Stimulated activated CD4-positive, alpha-beta T cell treated with anti-CD3 and anti-CD28 coated beads, Interleukin-4, amount 100 ng/mL, for 48 hours (primary cell): ENCODE results near the gene LAPTM5.

Experiments
- DNase-seq, 2 donors: peaks; one replicate each; pipeline ENCODE4 v3.0.0-alpha.2; 2020; ENCODE audit warnings: low read depth in 2 of 2

Gene LAPTM5

GRCh38 chr1:30729901-30730300 is 27.7 kb downstream of the LAPTM5 start:
- DNase-seq: no peak

DNA sequence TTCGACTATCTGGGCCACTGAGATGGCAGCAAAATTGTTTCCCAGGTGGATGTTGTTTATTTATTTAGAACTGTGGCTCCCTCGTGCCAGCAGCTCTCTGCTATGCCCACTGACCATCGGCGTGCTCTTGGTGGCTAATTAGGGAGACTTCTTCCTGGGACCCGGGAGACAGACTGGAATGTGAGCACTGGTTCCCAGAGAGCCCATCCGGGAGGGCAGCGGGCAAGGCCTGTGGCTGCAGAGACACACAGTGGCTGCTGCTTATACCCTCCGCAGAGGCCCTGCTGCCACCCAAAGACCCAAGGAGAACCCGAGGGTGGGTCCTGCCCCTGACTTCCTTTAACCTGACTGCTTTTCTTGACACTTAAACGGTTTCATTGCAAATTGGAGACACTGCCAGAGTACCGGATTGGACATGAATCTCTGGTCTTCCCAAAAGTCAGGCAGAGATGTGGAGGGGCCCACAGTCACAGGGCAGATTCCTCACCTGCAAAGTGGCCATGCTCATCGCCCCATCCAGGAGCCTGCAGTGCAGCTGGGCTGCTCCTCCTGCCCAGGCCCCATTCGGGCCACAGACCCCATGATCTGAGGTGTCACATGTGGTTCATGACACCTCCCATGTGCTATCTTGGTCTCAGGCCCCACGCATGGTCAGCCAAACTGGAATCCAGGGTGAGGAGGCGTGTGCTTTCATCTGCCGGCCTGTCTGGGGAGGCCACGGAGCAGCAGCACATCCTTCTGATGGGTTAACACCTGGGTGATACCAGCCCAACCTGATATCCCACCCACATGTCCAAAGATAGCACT is 28.5 kb downstream of the LAPTM5 start:
- DNase-seq: no peak

- DNase-seq: no peak
These were observed 29.2 kb downstream of the LAPTM5 start for GRCh38 chr1:30728340-30728739.

DNA sequence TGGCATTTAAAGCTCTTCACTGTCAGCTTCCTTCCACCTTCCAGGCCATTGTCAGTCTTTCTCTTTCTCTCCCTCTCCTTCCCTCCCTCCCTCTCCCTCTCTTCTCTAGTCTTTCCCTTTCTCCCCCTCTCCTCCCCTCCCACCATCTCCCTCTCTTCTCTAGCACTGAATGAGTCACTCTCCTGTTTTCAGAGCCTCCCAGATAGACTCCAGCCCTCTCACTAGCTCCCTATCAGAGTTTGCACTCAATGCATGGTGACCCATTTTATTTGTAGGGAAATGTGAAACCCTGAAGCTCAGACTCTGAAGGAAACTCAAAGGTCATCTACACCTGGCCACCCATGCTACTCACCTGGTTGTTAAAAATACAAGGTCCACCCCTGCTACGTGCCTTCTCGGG is 29.8 kb downstream of the LAPTM5 start:
- DNase-seq: no peak

GRCh38 chr1:30726773-30727684 is 30.5 kb downstream of the LAPTM5 start:
- no peak for DNase-seq

DNA sequence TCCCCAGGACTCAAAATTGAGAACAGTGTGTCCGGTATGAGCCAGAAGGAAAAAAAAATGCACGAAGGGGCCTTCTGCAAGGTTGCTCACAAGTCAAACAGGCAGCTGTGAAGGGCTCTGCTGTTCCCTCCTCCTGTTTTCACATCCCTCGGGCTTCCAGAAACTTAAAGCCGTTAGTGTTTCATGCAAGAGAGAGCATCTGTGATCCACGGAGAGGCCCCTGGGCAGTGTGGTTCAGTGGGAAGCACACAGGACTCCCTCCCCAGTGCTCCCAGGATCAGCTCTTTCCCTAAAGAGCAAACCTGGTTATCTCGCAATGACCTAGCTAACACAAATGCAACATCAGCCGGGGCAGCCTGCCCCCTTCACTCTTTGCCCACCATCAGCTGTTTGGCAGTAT is 31.3 kb downstream of the LAPTM5 start:
- no peak for DNase-seq

- no peak for DNase-seq
These were observed 32.0 kb downstream of the LAPTM5 start for GRCh38 chr1:30725450-30726095.

GRCh38 chr1:30724655-30725421 is 32.7 kb downstream of the LAPTM5 start:
- DNase-seq: no peak

DNA sequence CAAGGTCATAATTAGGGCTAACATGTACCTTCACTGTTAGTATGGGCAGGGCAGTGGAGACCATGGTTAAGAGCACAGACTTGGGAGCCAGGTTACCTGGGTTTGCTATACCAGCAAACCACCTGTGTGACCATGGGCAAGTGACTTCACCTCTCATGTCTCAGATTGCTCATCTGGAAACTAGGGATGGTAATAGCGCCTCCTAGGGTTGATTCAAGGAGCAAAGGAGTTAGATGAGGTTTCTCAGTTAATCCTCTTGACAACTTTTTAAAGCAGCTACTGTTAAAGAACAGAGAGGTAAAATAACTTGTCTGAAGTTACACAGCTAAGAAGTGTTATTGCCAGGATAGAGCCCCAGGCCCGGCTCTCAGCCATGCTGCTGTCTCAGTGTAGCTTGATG is 33.4 kb downstream of the LAPTM5 start:
- DNase-seq: no peak

DNA sequence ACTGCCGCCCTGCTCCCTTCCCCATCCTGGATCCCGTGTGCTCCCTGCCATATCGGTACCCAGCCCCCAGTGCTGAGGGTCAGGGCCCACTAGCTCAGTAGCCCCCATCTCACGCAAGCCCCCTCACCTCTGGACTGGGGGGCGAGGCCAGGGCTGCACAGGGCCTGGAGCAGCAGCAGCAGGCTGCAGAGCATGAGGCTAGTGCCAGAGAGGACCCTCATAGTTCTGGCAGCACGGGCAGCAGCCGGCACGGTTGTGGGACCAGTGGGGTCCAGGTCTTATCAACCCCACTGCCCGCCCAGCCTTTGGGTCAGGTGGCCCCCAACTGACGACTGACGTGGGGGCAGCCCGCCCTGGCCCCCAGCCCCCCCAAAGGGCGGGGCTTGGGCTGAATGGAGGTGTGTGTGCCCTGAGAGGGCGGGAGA is 34.2 kb downstream of the LAPTM5 start, which contains the start of gene MATN1:
TSS of gene MATN1 (minus strand) at position 255 of the 425 bp plus-strand sequence. CDS start at position 221, 34 bp downstream.
- no peak for DNase-seq

DNA sequence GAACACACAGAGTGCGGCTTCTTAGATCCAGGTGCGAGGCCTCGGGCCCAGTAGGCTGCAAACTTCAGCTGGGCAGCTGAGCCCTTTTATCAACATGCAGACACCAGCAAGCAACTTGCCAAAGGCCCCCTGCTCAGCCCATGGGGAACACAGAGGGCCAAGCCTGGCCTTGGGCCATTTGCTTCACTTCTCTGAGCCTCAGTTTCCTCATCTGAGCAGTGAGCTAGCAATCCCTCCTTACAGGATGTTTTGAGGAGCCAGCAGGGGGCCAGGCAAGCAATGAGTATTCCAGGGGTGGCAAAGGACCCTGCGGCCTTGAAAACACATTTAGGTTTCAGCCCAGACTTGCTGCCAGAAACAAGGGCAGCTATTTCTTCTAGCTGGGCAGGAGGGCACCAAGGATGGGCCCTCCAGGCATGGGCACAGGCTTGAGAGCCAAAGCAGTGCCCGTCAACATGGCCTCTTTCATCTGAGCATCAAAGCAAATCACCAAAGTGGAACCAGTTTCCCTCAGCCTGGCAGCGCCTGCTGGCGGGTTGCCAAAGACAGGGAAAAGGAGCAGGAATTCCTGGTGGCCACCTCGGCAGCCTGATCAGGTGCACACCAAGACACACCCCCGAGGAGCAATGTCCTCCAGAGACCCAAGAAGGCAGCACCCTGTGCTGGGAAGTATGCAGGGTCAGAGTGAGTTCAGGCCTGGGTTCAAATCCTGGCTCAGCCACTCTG is 35.6 kb downstream of the LAPTM5 start:
- no peak for DNase-seq

GRCh38 chr1:30721341-30721793 is 36.2 kb downstream of the LAPTM5 start:
- DNase-seq: no peak

GRCh38 chr1:30720271-30721223 is 37.0 kb downstream of the LAPTM5 start:
- no peak for DNase-seq

GRCh38 chr1:30719406-30720270 is 37.9 kb downstream of the LAPTM5 start:
- no peak for DNase-seq

DNA sequence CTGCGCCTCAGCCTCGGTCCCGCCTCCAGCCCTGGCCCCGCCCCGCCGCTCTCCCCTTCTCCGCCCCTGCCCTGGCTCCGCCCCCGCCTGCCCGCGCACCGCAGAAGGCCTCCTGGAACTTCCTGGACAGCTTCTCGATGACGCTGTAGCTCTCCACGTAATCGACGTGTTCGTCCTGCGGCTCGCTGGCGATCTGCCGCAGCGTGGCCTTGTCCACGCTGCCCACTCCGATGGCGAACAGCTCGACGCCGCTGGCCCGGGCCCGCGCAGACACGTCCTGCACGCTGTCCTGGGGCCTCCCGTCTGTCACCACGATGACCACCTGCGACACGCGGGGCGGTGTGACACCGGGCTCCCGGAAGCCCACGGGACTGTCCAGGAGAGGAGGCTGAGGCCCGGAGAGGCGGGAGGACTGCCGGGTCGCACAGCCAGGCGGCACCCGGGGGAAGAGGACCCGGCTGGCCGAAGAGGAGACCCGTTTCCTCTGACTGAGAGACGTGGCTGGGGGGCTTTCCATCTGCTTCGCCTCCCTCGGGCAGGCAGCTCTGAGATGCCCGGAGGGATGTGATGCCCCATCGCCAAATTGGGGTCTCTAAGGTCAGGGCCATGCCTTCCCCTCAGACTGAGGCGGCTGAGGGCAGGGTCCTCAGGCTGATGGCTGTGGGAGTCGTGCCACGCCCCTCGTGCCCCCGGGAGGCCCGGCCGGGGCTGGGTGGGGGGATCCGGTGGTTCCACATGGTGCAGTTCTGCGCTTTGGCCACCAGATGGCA is 38.8 kb downstream of the LAPTM5 start:
- peak; percentile 70 to 79 for DNase-seq

DNA sequence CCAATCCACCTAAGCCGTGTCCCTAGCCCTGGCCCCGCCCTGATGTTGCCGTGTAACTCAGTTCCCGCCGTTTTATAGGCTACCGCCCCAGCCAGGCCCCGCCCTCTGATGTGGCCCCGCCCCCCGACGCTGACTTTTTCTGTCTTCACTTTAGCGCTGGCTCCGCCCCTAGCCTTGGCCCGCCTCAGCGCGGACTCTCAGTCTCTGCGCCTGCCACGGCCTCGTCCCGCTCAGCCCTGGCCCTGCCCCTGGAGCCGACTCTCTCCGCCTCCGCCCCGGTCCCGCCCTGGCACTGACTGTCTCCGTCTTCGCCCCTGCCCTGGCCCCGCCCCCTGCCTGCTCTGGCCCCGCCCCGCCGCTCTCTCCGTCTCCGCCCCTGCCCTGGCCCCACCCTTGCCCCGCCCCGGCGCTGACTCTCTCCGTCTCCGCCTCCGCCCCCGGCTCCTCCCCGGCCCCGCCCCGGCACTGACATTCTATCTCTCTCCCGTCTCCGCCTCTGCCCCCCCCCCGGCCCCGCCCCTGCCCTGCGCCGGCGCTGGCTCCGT is 39.4 kb downstream of the LAPTM5 start:
- DNase-seq: peak; percentile 99 to 100

- no peak for DNase-seq
These were observed 40.9 kb downstream of the LAPTM5 start for GRCh38 chr1:30716646-30717045.
